ENCODE data around the gene AKAP6.
"Not testable (repeated sequence)": the region's sequence is repeated elsewhere in the genome, so short reads cannot be mapped to it uniquely, and the experiment has no call there.

AKAP6 gene

GRCh38 chr14:32785585-32785984, 456.5 kb downstream of the AKAP6 start:
- no peak overlapping the region for H3K4me3 ChIP-seq (IDR thresholded peaks at IDR 0.05; ENCODE audit: insufficient read depth, low read depth, low read length)
- no peak overlapping the region for H2AFZ ChIP-seq (ENCODE audit: low read depth)
- H3K27ac ChIP-seq = no peak overlapping the region
- H3K36me3 ChIP-seq (ENCODE audit: insufficient read depth) = no peaks in the 10 kb centered on the region
- H3K4me1 ChIP-seq (ENCODE audit: low read depth, poor library complexity, severe bottlenecking) = peaks cover 13% of the 10 kb centered on the region
- H3K9ac ChIP-seq = no peak overlapping the region
- TF ChIP-seq CTCF (conservative IDR thresholded peaks at IDR 0.05; ENCODE audit: low read depth, low read length) = no peak
- no peaks in the 10 kb centered on the region for H3K79me2 ChIP-seq (ENCODE audit: insufficient read depth, low read depth)
- H4K20me1 ChIP-seq (ENCODE audit: insufficient read depth) = no peaks in the 10 kb centered on the region
- no peaks in the 10 kb centered on the region for H3K27me3 ChIP-seq (ENCODE audit: insufficient read depth, low read depth)
- no peak overlapping the region for H3K4me2 ChIP-seq

GRCh38 chr14:32786886-32787285, 457.8 kb downstream of the AKAP6 start:
- no peak for TF ChIP-seq CTCF (conservative IDR thresholded peaks at IDR 0.05; ENCODE audit: low read depth, low read length)
- no peaks in the 10 kb centered on the region for H4K20me1 ChIP-seq (ENCODE audit: insufficient read depth)
- H3K4me2 ChIP-seq = no peak overlapping the region
- no peaks in the 10 kb centered on the region for H3K79me2 ChIP-seq (ENCODE audit: insufficient read depth, low read depth)
- no peak overlapping the region for H3K9ac ChIP-seq
- H3K27ac ChIP-seq = no peak overlapping the region
- no peaks in the 10 kb centered on the region for H3K36me3 ChIP-seq (ENCODE audit: insufficient read depth)
- H3K27me3 ChIP-seq (ENCODE audit: insufficient read depth, low read depth) = no peaks in the 10 kb centered on the region
- H2AFZ ChIP-seq (ENCODE audit: low read depth) = no peak overlapping the region
- H3K4me3 ChIP-seq (IDR thresholded peaks at IDR 0.05; ENCODE audit: insufficient read depth, low read depth, low read length) = no peak overlapping the region
- H3K4me1 ChIP-seq (ENCODE audit: low read depth, poor library complexity, severe bottlenecking) = peaks cover 13% of the 10 kb centered on the region

GRCh38 chr14:32793033-32793432, 463.9 kb downstream of the AKAP6 start:
- H3K27me3 ChIP-seq (ENCODE audit: insufficient read depth, low read depth); H3K4me1 ChIP-seq (ENCODE audit: low read depth, poor library complexity, severe bottlenecking); H3K27ac ChIP-seq; H3K4me3 ChIP-seq (IDR thresholded peaks at IDR 0.05; ENCODE audit: insufficient read depth, low read depth, low read length); H2AFZ ChIP-seq (ENCODE audit: low read depth); H3K79me2 ChIP-seq (ENCODE audit: insufficient read depth, low read depth); H3K36me3 ChIP-seq (ENCODE audit: insufficient read depth); H3K4me2 ChIP-seq; H4K20me1 ChIP-seq (ENCODE audit: insufficient read depth); H3K9ac ChIP-seq: not testable (repeated sequence)

GRCh38 chr14:32800320-32800719, 471.2 kb downstream of the AKAP6 start:
- Histone ChIP-seq H3K4me1 (ENCODE audit: low read depth, poor library complexity, severe bottlenecking) (no peaks in the 10 kb centered on the region), H3K4me2 (no peak overlapping the region), H3K9ac (no peak overlapping the region), H3K4me3 (IDR thresholded peaks at IDR 0.05; ENCODE audit: insufficient read depth, low read depth, low read length) (no peak overlapping the region), H3K27me3 (ENCODE audit: insufficient read depth, low read depth) (no peaks in the 10 kb centered on the region), H4K20me1 (ENCODE audit: insufficient read depth) (no peaks in the 10 kb centered on the region), H3K36me3 (ENCODE audit: insufficient read depth) (no peaks in the 10 kb centered on the region), H3K27ac (no peak overlapping the region), H3K79me2 (ENCODE audit: insufficient read depth, low read depth) (no peaks in the 10 kb centered on the region), H2AFZ (ENCODE audit: low read depth) (no peak overlapping the region)
- TF ChIP-seq CTCF (conservative IDR thresholded peaks at IDR 0.05; ENCODE audit: low read depth, low read length) = no peak

GRCh38 chr14:32802295-32802694, 473.2 kb downstream of the AKAP6 start:
- no peak overlapping the region for H3K9ac ChIP-seq
- no peak for TF ChIP-seq CTCF (conservative IDR thresholded peaks at IDR 0.05; ENCODE audit: low read depth, low read length)

More at GRCh38 chr14:32802295-32802694, 473.2 kb downstream of the AKAP6 start:
- Histone ChIP-seq H3K27me3 (ENCODE audit: insufficient read depth, low read depth) (no peaks in the 10 kb centered on the region), H3K4me3 (IDR thresholded peaks at IDR 0.05; ENCODE audit: insufficient read depth, low read depth, low read length) (no peak overlapping the region), H3K27ac (no peak overlapping the region), H3K36me3 (ENCODE audit: insufficient read depth) (no peaks in the 10 kb centered on the region), H2AFZ (ENCODE audit: low read depth) (no peak overlapping the region), H3K4me2 (no peak overlapping the region), H3K79me2 (ENCODE audit: insufficient read depth, low read depth) (no peaks in the 10 kb centered on the region), H3K4me1 (ENCODE audit: low read depth, poor library complexity, severe bottlenecking) (no peaks in the 10 kb centered on the region), H4K20me1 (ENCODE audit: insufficient read depth) (no peaks in the 10 kb centered on the region)

Data from KMS-11 (cell line).